CD14-positive monocyte (primary cell): Measurements from ENCODE around the gene HDAC10. TPM values are rescaled to one million over a fixed set of nuclear protein-coding genes. Genes with fewer than 3 reads are reported as not detected.

Experiments
- DNase-seq, 3 donors: peaks; one replicate each; pipeline ENCODE4 v3.0.0-alpha.2; 2011 to 2022
- H2AFZ ChIP-seq: 2 replicates; pipeline ENCODE4 v1.6.0; 2012; ENCODE audit warnings: mild to moderate bottlenecking, low read depth, low read length, inconsistent platforms; ENCODE audit not compliant: insufficient read depth, poor library complexity, severe bottlenecking
- H3K27ac ChIP-seq, 2 donors: 1 replicate in 1 of 2; 2 replicates in 1 of 2; pipeline ENCODE4 v1.5.1; 2012 to 2013; ENCODE audit warnings: low read length in 2 of 2, control low read depth in 1 of 2, inconsistent platforms in 1 of 2, low read depth in 1 of 2, mild to moderate bottlenecking in 1 of 2
- H3K27me3 ChIP-seq, 2 donors: one replicate each; pipeline versions ENCODE4 v1.6.0 to v1.6.1; 2011 to 2013; ENCODE audit warnings: low read length in 2 of 2; ENCODE audit not compliant: control insufficient read depth in 2 of 2, insufficient read depth in 2 of 2
- H3K36me3 ChIP-seq, 2 donors: replicated peaks in 1 of 2; 1 replicate in 1 of 2; 2 replicates in 1 of 2; pipeline versions ENCODE4 v1.5.1 to v1.6.1; 2012 to 2013; ENCODE audit warnings: low read length in 2 of 2, control low read depth in 1 of 2, inconsistent platforms in 1 of 2, mild to moderate bottlenecking in 1 of 2; ENCODE audit not compliant: insufficient read depth in 2 of 2, control insufficient read depth in 1 of 2
- H3K4me1 ChIP-seq, 2 donors: 1 replicate in 1 of 2; 2 replicates in 1 of 2; pipeline versions ENCODE4 v1.5.1 to v1.6.1; 2012 to 2013; ENCODE audit warnings: low read length in 2 of 2, control low read depth in 1 of 2, inconsistent platforms in 1 of 2, mild to moderate bottlenecking in 1 of 2, moderate library complexity in 1 of 2; ENCODE audit not compliant: insufficient read depth in 2 of 2, control insufficient read depth in 1 of 2
- H3K4me2 ChIP-seq: replicated peaks from 2 replicates; pipeline ENCODE3; 2012; ENCODE audit warnings: low read length, moderate library complexity, mild to moderate bottlenecking; ENCODE audit not compliant: poor library complexity, severe bottlenecking; ENCODE audit errors: extremely low read depth
- H3K4me3 ChIP-seq, 3 experiments: fragments of 200-600 bp in 1 of 3; sonication (generic) in 1 of 3; replicated peaks in 1 of 3; 1 replicate in 2 of 3; 2 replicates in 1 of 3; pipeline ENCODE4 v1.5.1; 2011 to 2013; ENCODE audit warnings: low read length in 3 of 3, mild to moderate bottlenecking in 3 of 3, control low read depth in 2 of 3, low read depth in 2 of 3, inconsistent platforms in 1 of 3, moderate library complexity in 1 of 3
- H3K79me2 ChIP-seq: 2 replicates; pipeline ENCODE4 v1.6.0; 2012; ENCODE audit warnings: mild to moderate bottlenecking, control low read depth, inconsistent platforms, low read length, moderate library complexity; ENCODE audit not compliant: insufficient read depth
- H3K9ac ChIP-seq: 2 replicates; pipeline ENCODE4 v1.6.0; 2017; ENCODE audit warnings: low read length, mild to moderate bottlenecking; ENCODE audit not compliant: insufficient read depth, poor library complexity, severe bottlenecking
- H3K9me3 ChIP-seq, 2 donors: replicated peaks in 1 of 2; 1 replicate in 1 of 2; 2 replicates in 1 of 2; pipeline versions ENCODE4 v1.5.1 to v1.6.1; 2012 to 2013; ENCODE audit warnings: low read length in 2 of 2, control low read depth in 1 of 2; ENCODE audit not compliant: control insufficient read depth in 1 of 2, insufficient read depth in 1 of 2
- H4K20me1 ChIP-seq: 2 replicates; pipeline ENCODE4 v1.6.0; 2012; ENCODE audit warnings: mild to moderate bottlenecking, low read length, control low read depth, moderate library complexity; ENCODE audit not compliant: insufficient read depth
- H3K27ac Mint-ChIP-seq, 7 donors: one replicate each; pipeline ENCODE4 v1.8.0; 2020; ENCODE audit warnings: mild to moderate bottlenecking in 7 of 7, mixed read lengths in 7 of 7, moderate library complexity in 6 of 7, inconsistent platforms in 2 of 7
- H3K27me3 Mint-ChIP-seq, 3 donors: one replicate each; pipeline ENCODE4 v1.8.0; 2021 to 2022; ENCODE audit warnings: low read depth in 3 of 3, mild to moderate bottlenecking in 3 of 3, mixed read lengths in 3 of 3, moderate library complexity in 3 of 3, inconsistent platforms in 1 of 3
- H3K36me3 Mint-ChIP-seq, 2 donors: one replicate each; pipeline ENCODE4 v1.8.0; 2020; ENCODE audit warnings: mixed read lengths in 2 of 2, inconsistent platforms in 1 of 2, mild to moderate bottlenecking in 1 of 2
- H3K4me1 Mint-ChIP-seq: one replicate; pipeline ENCODE4 v1.8.0; 2020; ENCODE audit warnings: mild to moderate bottlenecking, mixed read lengths
- H3K4me3 Mint-ChIP-seq, 2 donors: one replicate each; pipeline ENCODE4 v1.8.0; 2020; ENCODE audit warnings: mild to moderate bottlenecking in 2 of 2, mixed read lengths in 2 of 2, moderate library complexity in 1 of 2
- H3K9me3 Mint-ChIP-seq, 7 donors: one replicate each; pipeline ENCODE4 v1.8.0; 2020 to 2022; ENCODE audit warnings: mixed read lengths in 7 of 7, mild to moderate bottlenecking in 6 of 7, moderate library complexity in 6 of 7, inconsistent platforms in 2 of 7
- WGBS: methylation state at CpG from one replicate; pipeline ENCODE4 v1.1.5; 2013; ENCODE audit warnings: missing lambda C conversion rate; ENCODE audit not compliant: insufficient coverage; 5-methylcytosine and 5-hydroxymethylcytosine counted together
- intact Hi-C, 2 donors: fragments of 100-400 bp; cut with micrococcal nuclease; formaldehyde crosslinking; loops; one replicate each; pipeline versions ENCODE4 v1.15.0 to v1.15.1; 2023
- polyA plus RNA-seq, 3 donors: library from polyadenylated mRNA; depleted of rRNA in 1 of 3; unstranded in 2 of 3; stranded (reverse) in 1 of 3; fragments of 300-500 nt in 2 of 3; fragments of >200 nt in 1 of 3; fragmentation: Illumina TruSeq in 2 of 3; gene quantifications; 1 replicate in 2 of 3; 2 replicates in 1 of 3; pipeline ENCODE4 v1.2.3, GENCODE V29; 2012 to 2021
- TF ChIP-seq, protein P1 (sequence below): fragments of 200-600 bp; IDR thresholded peaks from one replicate; pipeline ENCODE4 v1.8.0; 2022; ENCODE audit warnings: antibody characterized with exemption, mild to moderate bottlenecking

Gene HDAC10
- polyA plus RNA-seq, 3 donors, result 9.2 to 148 (median 13.7) TPM

DNA sequence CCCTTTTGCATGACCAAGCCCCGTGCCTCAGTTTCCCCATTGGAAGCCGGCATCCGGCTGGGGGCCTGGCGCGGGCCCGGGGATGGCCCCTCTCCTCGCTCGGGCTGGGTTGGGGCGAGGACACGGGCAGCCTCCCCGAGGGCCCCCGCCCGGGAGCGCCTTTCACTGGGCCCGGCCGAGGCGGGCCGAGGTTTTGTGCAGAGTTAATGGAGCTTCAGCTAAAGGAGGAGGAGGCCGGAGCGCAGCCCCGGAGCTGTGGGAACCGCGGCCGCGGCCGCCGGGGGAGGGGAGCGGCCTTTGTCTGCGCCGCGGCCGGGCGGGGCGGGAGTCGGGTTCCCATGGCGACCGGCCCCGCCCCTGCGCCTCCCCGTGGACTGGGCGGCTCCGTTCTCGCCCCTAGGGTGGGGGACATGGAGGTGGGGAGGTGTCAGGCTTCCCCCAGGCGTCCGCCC lies 20.5 kb upstream of the HDAC10 start:
- Histone ChIP-seq H3K4me3 (peak overlapping the region in 1 of 3 experiments; percentile 70), H3K79me2 (no peaks in the 10 kb centered on the region), H3K4me2 (peak overlapping the region; percentile 80), H3K4me1 (peaks cover 25 to 38% of the 10 kb centered on the region in 2 donors), H3K9ac (no peak overlapping the region), H3K27ac (no peak overlapping the region), H4K20me1 (peaks cover 74% of the 10 kb centered on the region), H3K27me3 (peaks cover 25 to 42% of the 10 kb centered on the region in 2 donors), H3K9me3 (peaks cover 7 to 10% of the 10 kb centered on the region in 2 donors), H2AFZ (no peak overlapping the region), H3K36me3 (peaks cover 20 to 22% of the 10 kb centered on the region in 2 donors)
- TF ChIP-seq, protein P1, sequence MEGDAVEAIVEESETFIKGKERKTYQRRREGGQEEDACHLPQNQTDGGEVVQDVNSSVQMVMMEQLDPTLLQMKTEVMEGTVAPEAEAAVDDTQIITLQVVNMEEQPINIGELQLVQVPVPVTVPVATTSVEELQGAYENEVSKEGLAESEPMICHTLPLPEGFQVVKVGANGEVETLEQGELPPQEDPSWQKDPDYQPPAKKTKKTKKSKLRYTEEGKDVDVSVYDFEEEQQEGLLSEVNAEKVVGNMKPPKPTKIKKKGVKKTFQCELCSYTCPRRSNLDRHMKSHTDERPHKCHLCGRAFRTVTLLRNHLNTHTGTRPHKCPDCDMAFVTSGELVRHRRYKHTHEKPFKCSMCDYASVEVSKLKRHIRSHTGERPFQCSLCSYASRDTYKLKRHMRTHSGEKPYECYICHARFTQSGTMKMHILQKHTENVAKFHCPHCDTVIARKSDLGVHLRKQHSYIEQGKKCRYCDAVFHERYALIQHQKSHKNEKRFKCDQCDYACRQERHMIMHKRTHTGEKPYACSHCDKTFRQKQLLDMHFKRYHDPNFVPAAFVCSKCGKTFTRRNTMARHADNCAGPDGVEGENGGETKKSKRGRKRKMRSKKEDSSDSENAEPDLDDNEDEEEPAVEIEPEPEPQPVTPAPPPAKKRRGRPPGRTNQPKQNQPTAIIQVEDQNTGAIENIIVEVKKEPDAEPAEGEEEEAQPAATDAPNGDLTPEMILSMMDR, result no peak
- Mint-ChIP-seq H3K4me1 (peaks cover 23% of the 10 kb centered on the region), H3K4me3 (peak overlapping the region in 1 of 2 donors; percentile 69), H3K27me3 (peaks cover 33 to 64% (median 46%) of the 10 kb centered on the region in 3 donors), H3K36me3 (peaks cover 21 to 31% of the 10 kb centered on the region in 2 donors), H3K27ac (no peak overlapping the region), H3K9me3 (peaks cover 0 to 26% (median 6%) of the 10 kb centered on the region in 7 donors)
- WGBS, result 0% methylated on average over 43 of the region's 45 CpGs
- intact Hi-C loops, result no loop called here
- peak; percentile 36 to 60 (median 56) for DNase-seq

DNA sequence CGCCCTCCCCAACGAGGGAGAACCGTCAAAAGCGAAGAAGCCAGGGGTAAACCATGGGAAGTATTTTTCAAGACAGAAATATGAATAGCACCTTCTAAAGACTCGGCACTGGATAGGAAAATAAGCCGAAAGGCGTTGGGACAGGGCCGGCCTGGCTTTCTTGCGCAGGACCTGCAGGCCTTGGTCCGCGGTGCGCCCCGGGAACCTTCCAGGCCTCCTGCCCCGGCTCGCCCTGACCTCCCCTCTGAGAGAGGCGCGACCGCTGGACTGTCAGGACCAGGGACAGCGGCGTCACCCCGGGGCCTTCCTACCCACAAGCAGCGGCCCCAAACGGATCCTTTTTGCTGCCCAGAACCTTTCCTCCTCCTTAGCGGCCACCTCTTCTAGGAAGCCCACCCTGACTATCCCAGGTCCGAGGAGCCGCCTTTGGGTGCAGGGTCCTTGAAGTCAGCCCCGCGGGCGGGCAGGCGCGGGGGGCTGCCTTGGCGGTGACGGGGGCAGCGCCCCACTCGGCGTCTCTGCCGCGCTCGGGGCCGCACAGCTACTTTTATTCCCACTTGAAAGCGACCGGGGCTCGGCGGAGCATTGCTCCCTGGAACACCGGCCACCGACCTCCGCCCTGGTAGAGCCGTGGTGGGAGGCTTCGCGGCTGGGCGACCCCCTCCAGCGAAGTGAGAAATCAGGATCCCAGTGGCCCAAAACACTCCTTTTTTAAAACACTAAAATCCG lies 19.8 kb upstream of the HDAC10 start:
- WGBS, result 2% methylated on average over 50 of the region's 53 CpGs
- peaks cover 23% of the 10 kb centered on the region for H3K4me1 Mint-ChIP-seq

More for the DNA sequence above, 19.8 kb upstream of the HDAC10 start:
- H3K27ac ChIP-seq, result no peak overlapping the region
- peaks cover 0 to 27% (median 7%) of the 10 kb centered on the region in 7 donors for H3K9me3 Mint-ChIP-seq
- no peaks in the 10 kb centered on the region for H3K79me2 ChIP-seq
- H3K27me3 Mint-ChIP-seq, result peaks cover 38 to 68% (median 50%) of the 10 kb centered on the region in 3 donors
- peaks cover 7 to 10% of the 10 kb centered on the region in 2 donors for H3K9me3 ChIP-seq
- H3K4me2 ChIP-seq, result peak overlapping the region; percentile 80
- intact Hi-C loops, result no loop called here
- TF ChIP-seq, protein P1, result no peak
- H3K27me3 ChIP-seq, result peaks cover 25 to 46% of the 10 kb centered on the region in 2 donors
- no peak overlapping the region for H2AFZ ChIP-seq
- H3K27ac Mint-ChIP-seq, result no peak overlapping the region
- peaks cover 15% of the 10 kb centered on the region in 2 donors for H3K36me3 ChIP-seq
- no peak overlapping the region for H3K9ac ChIP-seq
- H3K4me3 Mint-ChIP-seq, result peak overlapping the region; percentile 37 to 73
- DNase-seq, result peak; percentile 43 to 54 (median 47)
- H3K36me3 Mint-ChIP-seq, result peaks cover 19 to 24% of the 10 kb centered on the region in 2 donors
- peak overlapping the region; percentile 17 to 70 (median 21) for H3K4me3 ChIP-seq
- H3K4me1 ChIP-seq, result peaks cover 25 to 38% of the 10 kb centered on the region in 2 donors
- H4K20me1 ChIP-seq, result peaks cover 67% of the 10 kb centered on the region
